Tibial artery (tissue), 4 donors: ENCODE measurements around the gene BABAM2.

Experiments used
- DNase-seq, 2 donors: peaks; one replicate each; pipeline ENCODE4 v3.0.0-alpha.2; 2019
- H3K27ac ChIP-seq, 2 donors: fragments of 200-600 bp; sonication (generic) in 1 of 2; 1 replicate in 1 of 2; 2 replicates in 1 of 2; pipeline ENCODE4 v1.5.1; 2018 to 2019; ENCODE audit warnings: mild to moderate bottlenecking in 1 of 2
- H3K27me3 ChIP-seq, 2 donors: fragments of 200-600 bp; sonication (generic) in 1 of 2; one replicate each; pipeline versions ENCODE4 v1.5.1 to v1.6.0; 2016 to 2019
- H3K36me3 ChIP-seq, 3 donors: fragments of 200-600 bp; sonication (generic) in 2 of 3; one replicate each; pipeline ENCODE4 v1.5.1; 2016 to 2019; ENCODE audit warnings: mild to moderate bottlenecking in 2 of 3
- H3K4me1 ChIP-seq, 4 donors: fragments of 200-600 bp; sonication (generic) in 2 of 4; 1 replicate in 3 of 4; 2 replicates in 1 of 4; pipeline ENCODE4 v1.5.1; 2016 to 2019
- H3K4me3 ChIP-seq, 2 donors: fragments of 200-600 bp; sonication (generic) in 1 of 2; 1 replicate in 1 of 2; 2 replicates in 1 of 2; pipeline ENCODE4 v1.5.1; 2018 to 2019; ENCODE audit warnings: mild to moderate bottlenecking in 2 of 2
- H3K9me3 ChIP-seq, 3 donors: fragments of 200-600 bp; sonication (generic) in 1 of 3; one replicate each; pipeline ENCODE4 v1.5.1; 2016 to 2019
- CTCF ChIP-seq, 2 experiments: fragments of 200-600 bp in 1 of 2; fragments of 450-650 bp in 1 of 2; IDR thresholded peaks; one replicate each; pipeline ENCODE4 v1.5.1; 2017 to 2019; ENCODE audit warnings: antibody characterized with exemption in 2 of 2, mild to moderate bottlenecking in 1 of 2, moderate library complexity in 1 of 2
- intact Hi-C: fragments of 100-400 bp; cut with DNase I; formaldehyde crosslinking; loops from one replicate; pipeline ENCODE4 v1.15.0; 2023; ENCODE audit warnings: low total_unique reads

The BABAM2 gene

GRCh38 chr2:28291811-28292440 lies 401.4 kb downstream of the BABAM2 start:
- Histone ChIP-seq H3K27me3 (no peaks in the 10 kb centered on the region), H3K36me3 (no peaks in the 10 kb centered on the region), H3K4me1 (peaks cover 0 to 27% (median 7%) of the 10 kb centered on the region in 4 donors), H3K9me3 (no peaks in the 10 kb centered on the region), H3K4me3 (no peak overlapping the region), H3K27ac (no peak overlapping the region)
- DNase-seq: no peak
- intact Hi-C loops: no loop called here
- TF ChIP-seq CTCF (IDR thresholded peaks at IDR 0.05): no peak

- no peak for TF ChIP-seq CTCF (IDR thresholded peaks at IDR 0.05)
- intact Hi-C loops: no loop called here
- Histone ChIP-seq H3K9me3 (no peaks in the 10 kb centered on the region), H3K27ac (no peak overlapping the region), H3K36me3 (no peaks in the 10 kb centered on the region), H3K27me3 (no peaks in the 10 kb centered on the region), H3K4me3 (no peak overlapping the region), H3K4me1 (peaks cover 0 to 21% (median 5%) of the 10 kb centered on the region in 4 donors)
- DNase-seq: no peak
Observed at GRCh38 chr2:28292491-28292890, 402.0 kb downstream of the BABAM2 start.

GRCh38 chr2:28293416-28293815 lies 402.9 kb downstream of the BABAM2 start:
- Histone ChIP-seq H3K27ac (no peak overlapping the region), H3K9me3 (no peaks in the 10 kb centered on the region), H3K4me3 (no peak overlapping the region), H3K36me3 (no peaks in the 10 kb centered on the region), H3K27me3 (no peaks in the 10 kb centered on the region), H3K4me1 (peaks cover 0 to 12% (median 0%) of the 10 kb centered on the region in 4 donors)
- no peak for TF ChIP-seq CTCF (IDR thresholded peaks at IDR 0.05)
- no peak for DNase-seq
- intact Hi-C loops: no loop called here

- no peaks in the 10 kb centered on the region for H3K27me3 ChIP-seq
- H3K4me1 ChIP-seq: peaks cover 0 to 10% (median 0%) of the 10 kb centered on the region in 4 donors
- intact Hi-C loops: no loop called here
- no peaks in the 10 kb centered on the region for H3K9me3 ChIP-seq
- no peak for TF ChIP-seq CTCF (IDR thresholded peaks at IDR 0.05)
- no peak overlapping the region for H3K4me3 ChIP-seq
- H3K36me3 ChIP-seq: no peaks in the 10 kb centered on the region
- H3K27ac ChIP-seq: no peak overlapping the region
- no peak for DNase-seq
Observed at GRCh38 chr2:28294451-28294850, 403.9 kb downstream of the BABAM2 start.

GRCh38 chr2:28296243-28296642 lies 405.7 kb downstream of the BABAM2 start:
- no peak for TF ChIP-seq CTCF (IDR thresholded peaks at IDR 0.05)
- H3K9me3 ChIP-seq: no peaks in the 10 kb centered on the region
- DNase-seq: no peak
- no peak overlapping the region for H3K27ac ChIP-seq
- no peaks in the 10 kb centered on the region for H3K27me3 ChIP-seq
- no peak overlapping the region for H3K4me3 ChIP-seq
- peaks cover 0 to 6% (median 0%) of the 10 kb centered on the region in 3 donors for H3K36me3 ChIP-seq
- peaks cover 0 to 15% (median 0%) of the 10 kb centered on the region in 4 donors for H3K4me1 ChIP-seq
- intact Hi-C loops: no loop called here
